ENCODE results near the gene TRIM8.

TRIM8 gene

DNA sequence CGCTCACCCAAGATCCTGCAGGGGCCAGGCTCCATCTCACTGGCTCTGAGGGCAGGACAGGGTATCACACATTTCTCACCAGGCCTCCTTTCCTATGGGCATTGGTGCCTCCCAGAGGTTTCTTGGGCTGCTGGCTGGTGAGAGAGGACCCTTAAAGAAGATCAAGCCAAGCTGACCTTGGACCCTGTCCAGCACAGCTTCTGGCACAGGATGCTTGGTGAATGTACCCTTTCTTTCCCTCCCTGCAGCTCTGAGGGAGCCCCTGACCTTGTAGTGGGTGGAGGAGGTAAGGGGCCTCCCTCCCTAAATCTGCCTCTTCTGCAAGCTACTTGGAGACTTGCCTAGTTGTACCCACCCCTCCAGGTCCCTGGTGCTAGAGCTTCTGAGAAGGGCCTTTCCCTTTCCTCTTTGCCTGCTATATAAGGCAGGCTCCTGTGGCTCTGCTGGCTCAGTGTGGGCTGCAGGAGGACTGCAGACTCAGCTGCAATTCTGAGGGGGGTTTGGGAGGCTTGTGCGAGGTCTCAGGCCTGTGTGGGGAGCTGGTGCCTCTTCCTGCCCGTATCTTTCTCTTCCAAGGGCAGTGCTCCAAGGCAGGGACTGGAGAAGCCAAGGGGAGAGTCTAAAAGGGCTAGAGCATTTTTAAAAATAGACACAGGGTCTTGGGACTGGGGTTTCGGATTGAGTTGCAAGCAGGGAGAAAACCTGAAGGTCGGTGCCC is 11.7 kb upstream of the TRIM8 start:
- no peak for DNase-seq (ENCODE audit: low read depth)
- no peak overlapping the region for H3K4me3 ChIP-seq (ENCODE audit: low read depth, low read length)
- TF ChIP-seq, protein P1, sequence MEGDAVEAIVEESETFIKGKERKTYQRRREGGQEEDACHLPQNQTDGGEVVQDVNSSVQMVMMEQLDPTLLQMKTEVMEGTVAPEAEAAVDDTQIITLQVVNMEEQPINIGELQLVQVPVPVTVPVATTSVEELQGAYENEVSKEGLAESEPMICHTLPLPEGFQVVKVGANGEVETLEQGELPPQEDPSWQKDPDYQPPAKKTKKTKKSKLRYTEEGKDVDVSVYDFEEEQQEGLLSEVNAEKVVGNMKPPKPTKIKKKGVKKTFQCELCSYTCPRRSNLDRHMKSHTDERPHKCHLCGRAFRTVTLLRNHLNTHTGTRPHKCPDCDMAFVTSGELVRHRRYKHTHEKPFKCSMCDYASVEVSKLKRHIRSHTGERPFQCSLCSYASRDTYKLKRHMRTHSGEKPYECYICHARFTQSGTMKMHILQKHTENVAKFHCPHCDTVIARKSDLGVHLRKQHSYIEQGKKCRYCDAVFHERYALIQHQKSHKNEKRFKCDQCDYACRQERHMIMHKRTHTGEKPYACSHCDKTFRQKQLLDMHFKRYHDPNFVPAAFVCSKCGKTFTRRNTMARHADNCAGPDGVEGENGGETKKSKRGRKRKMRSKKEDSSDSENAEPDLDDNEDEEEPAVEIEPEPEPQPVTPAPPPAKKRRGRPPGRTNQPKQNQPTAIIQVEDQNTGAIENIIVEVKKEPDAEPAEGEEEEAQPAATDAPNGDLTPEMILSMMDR (IDR thresholded peaks at IDR 0.05; ENCODE audit: low read depth, low read length, missing control alignments), result no peak

DNA sequence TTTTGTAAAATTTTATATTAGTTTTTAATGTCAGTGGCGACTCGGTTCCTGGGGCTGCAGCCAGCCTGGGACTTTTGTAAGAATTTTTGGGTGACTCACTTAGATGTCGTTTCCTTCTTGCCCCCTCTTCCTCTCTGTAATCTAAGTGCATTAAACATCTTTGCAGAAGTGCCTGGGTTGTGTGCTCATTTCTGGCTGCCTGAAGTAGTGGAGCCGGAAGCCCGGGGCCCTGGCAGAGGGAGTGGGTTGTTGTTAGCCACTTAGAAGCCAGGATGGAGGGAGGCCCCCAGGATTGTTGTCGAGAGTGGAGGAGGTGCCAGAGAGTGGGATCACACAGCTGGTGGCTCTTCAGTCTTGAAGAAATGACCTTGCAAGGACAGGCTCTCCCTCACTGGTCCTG is 11.0 kb upstream of the TRIM8 start:
- DNase-seq (ENCODE audit: low read depth), result no peak
- TF ChIP-seq, protein P1 (IDR thresholded peaks at IDR 0.05; ENCODE audit: low read depth, low read length, missing control alignments), result no peak
- no peak overlapping the region for H3K4me3 ChIP-seq (ENCODE audit: low read depth, low read length)

GRCh38 chr10:102633848-102634247 is 10.4 kb upstream of the TRIM8 start:
- H3K4me3 ChIP-seq (ENCODE audit: low read depth, low read length), result no peak overlapping the region
- no peak for DNase-seq (ENCODE audit: low read depth)
- TF ChIP-seq, protein P1 (IDR thresholded peaks at IDR 0.05; ENCODE audit: low read depth, low read length, missing control alignments), result no peak

- TF ChIP-seq, protein P1 (IDR thresholded peaks at IDR 0.05; ENCODE audit: low read depth, low read length, missing control alignments), result no peak
- no peak for DNase-seq (ENCODE audit: low read depth)
- no peak overlapping the region for H3K4me3 ChIP-seq (ENCODE audit: low read depth, low read length)
These were observed 9.6 kb upstream of the TRIM8 start for GRCh38 chr10:102634686-102635085.

DNA sequence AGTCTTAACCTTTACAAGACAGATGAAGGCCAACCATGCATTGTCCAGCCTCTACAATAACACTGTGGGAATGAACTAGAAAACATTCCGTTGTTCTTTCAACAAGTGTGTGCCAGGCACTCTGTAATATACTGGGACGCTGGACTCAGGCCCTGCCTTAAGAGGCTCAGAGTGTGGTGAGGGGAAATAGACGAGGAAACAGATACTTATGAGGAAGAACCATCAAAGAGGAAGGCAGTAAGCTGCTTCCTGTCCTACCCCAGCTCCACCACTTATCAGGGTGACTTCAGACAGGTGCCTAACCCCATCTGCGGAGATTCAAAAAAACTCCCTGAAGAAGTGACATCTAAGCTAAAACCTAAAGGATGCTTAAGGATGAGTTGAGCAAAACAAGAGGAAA is 8.9 kb upstream of the TRIM8 start:
- TF ChIP-seq, protein P1 (IDR thresholded peaks at IDR 0.05; ENCODE audit: low read depth, low read length, missing control alignments), result no peak
- DNase-seq (ENCODE audit: low read depth), result no peak
- no peak overlapping the region for H3K4me3 ChIP-seq (ENCODE audit: low read depth, low read length)

DNA sequence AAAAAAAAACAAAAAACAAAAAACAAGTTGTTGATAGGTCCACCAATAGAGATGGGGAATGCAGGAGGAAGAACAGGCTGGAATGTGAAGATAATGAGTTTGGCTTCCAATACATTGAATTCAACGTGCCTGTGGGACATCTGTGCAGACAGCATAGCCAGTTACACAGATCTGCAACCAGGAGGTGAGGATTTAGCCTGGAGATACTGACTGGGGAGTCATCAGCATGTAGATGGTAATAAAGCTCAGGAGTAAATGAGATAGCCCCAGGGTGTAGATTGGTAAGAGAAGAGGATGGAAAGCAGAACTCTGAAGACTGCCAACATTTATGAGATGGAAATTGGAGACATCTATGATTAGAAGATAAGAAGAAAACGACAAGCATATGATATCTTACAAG is 4.7 kb upstream of the TRIM8 start:
- H3K4me3 ChIP-seq (ENCODE audit: low read depth, low read length), result no peak overlapping the region
- TF ChIP-seq, protein P1 (IDR thresholded peaks at IDR 0.05; ENCODE audit: low read depth, low read length, missing control alignments), result no peak
- DNase-seq (ENCODE audit: low read depth), result no peak

DNA sequence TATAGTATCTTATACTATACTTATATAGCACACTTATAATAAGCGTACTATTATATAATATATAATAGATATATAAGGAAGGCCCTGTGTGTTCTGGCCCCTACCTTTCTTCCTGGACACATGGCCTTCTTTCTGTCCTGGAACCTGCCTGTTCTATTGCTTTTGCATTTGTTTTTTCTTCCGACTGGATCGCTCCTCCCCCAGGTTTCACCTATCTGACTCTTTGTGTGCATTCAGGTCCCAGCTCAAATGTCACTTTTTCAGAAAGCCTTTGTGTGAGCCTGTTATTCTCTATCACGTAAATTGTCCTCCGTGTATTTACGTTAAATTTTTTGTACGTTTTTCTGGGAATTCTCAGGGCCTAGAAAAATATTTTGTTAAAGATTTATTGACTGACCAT is 2.9 kb upstream of the TRIM8 start:
- H3K4me3 ChIP-seq (ENCODE audit: low read depth, low read length), result peak overlapping the region; percentile 64; the same call in 1 of the 2 replicates
- TF ChIP-seq, protein P1 (IDR thresholded peaks at IDR 0.05; ENCODE audit: low read depth, low read length, missing control alignments), result no peak
- no peak for DNase-seq (ENCODE audit: low read depth)

All from GM12864 (cell line).